HG03565 (cell line): ENCODE data around the gene BMPR1B.
"Not testable (repeated sequence)": the region's sequence is repeated elsewhere in the genome, so short reads cannot be mapped to it uniquely, and the experiment has no call there.

Experiments used
- ATAC-seq: cut with Tn5 transposase; IDR thresholded peaks from one replicate; pipeline ENCODE4 v1.9.1; 2021; ENCODE audit warnings: mild to moderate bottlenecking, moderate library complexity; ENCODE audit not compliant: unreplicated experiment

Gene BMPR1B

DNA sequence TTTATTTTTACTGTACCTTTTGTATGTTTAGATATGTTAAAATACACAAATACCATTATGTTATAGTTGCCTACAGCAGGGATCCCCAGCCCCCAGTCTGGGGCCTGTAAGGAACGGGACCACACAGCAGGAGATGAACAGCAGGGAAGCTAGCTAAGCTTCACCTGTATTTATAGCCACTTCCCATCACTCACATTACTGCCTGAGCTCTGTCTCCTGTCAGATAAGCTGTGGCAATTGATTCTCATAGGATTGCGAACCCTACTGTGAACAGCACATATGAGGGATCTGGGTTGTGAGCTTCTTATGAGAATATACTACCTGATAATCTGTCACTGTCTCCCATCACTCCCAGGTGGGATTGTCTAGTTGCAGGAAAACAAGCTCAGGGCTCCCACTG, 73.9 kb downstream of the BMPR1B start:
- no peak for ATAC-seq

DNA sequence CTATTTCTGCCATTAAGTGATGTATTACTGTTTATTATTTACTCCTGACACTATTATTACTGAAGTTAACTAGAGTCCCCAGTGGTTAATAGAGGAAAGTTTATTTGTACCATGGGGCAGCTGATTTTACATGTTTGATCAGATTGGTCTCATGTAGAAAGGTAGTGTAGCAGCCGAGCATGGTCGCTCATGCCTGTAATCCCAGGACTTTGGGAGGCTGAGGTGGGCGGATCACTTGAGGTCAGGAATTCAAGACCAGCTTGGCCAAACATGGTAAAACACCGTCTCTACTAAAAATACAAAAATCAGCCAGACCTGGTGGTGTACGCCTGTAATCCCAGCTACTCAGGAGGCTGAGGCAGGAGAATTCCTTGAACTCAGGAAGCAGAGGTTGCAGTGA, 74.6 kb downstream of the BMPR1B start:
- ATAC-seq = not testable (repeated sequence)

DNA sequence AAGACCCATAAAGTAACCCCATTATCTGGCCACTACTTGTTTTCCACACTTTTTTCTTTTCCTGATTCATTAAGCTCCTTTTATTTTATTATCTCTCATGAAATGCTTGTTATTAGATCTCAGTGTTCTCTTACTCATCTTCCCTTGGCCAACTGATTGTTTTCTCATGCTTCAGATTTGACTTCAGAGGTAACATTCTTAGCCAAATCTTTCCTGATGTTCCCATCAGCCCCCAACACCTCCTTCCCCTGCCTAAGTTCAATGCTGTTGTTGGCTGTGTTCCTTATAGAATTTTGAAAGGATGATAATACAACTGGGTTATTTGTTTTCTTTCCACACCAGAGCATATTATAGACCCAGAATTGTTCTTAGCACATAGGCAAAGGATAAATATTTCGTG, 75.6 kb downstream of the BMPR1B start:
- ATAC-seq = no peak

DNA sequence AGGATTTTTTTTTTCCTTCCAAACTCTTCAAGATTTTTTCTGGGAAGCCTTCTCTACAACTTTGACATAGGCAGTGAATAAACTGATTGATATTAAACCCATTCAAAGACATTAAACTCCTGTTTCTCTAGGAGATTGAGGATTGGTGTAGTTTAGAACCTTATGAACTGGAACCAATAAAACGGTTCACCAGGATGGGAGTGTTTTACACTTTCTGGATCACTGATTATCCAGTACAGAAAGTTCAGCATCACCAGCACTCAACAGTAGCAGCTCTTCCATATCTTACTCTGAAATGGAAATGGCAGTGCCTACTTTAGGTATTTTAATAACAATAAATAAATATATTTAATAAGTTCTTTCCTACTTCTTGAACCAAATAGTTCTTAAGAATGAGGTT, 76.7 kb downstream of the BMPR1B start:
- ATAC-seq = no peak

DNA sequence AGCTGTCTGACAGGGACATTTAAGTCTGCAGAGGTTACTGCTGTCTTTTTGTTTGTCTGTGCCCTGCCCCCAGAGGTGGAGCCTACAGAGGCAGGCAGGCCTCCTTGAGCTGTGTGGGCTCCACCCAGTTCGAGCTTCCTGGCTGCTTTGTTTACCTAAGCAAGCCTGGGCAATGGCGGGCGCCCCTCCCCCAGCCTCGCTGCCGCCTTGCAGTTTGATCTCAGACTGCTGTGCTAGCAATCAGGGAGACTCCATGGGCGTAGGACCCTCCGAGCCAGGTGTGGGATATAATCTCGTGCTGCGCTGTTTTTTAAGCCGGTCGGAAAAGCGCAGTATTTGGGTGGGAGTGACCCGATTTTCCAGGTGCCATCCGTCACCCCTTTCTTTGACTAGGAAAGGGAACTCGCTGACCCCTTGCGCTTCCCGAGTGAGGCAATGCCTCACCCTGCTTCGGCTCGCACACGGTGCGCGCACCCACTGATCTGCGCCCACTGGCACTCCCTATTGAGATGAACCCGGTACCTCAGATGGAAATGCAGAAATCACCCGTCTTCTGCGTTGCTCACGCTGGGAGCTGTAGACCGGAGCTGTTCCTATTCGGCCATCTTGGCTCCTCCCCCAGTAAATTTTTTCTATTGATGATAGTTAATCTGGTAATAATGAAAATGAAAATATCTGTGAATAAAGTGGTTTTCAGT, 83.6 kb downstream of the BMPR1B start:
- not testable (repeated sequence) for ATAC-seq

DNA sequence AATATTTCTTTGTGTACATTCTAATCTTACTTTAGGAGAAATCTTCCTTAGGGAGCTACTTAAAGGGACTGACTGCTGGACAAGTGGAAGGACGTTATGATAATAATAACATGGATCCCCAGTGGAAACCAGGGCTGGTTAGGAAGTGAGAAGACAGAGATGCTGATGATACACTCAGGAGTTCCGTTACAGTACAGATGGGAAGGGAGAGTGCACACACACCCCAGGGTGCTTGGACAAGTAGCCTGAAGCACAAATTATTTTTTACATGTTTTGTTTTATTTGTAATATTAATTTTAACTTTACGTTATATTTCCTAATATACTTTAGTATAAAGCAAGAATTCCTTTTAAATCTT, 84.1 kb downstream of the BMPR1B start:
- no peak for ATAC-seq

DNA sequence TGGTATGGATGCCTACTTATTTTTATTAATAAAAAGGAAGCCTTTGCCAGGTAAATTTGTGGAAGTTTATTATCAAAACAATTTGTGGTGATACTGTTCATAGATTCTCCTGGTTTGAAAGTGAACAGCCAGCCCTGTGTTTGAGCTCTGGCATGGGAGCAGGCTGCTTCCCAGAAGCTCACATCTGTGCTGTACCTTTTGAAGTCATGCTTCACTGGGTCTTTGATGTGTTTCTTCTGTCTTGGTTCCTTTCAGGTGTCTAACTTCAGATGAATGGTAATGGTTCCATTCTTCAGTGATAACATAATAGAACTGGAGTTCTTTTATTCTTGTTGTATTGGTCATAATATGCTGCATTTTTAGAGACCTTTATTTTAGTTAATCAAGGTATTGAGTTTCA, 85.5 kb downstream of the BMPR1B start:
- no peak for ATAC-seq

DNA sequence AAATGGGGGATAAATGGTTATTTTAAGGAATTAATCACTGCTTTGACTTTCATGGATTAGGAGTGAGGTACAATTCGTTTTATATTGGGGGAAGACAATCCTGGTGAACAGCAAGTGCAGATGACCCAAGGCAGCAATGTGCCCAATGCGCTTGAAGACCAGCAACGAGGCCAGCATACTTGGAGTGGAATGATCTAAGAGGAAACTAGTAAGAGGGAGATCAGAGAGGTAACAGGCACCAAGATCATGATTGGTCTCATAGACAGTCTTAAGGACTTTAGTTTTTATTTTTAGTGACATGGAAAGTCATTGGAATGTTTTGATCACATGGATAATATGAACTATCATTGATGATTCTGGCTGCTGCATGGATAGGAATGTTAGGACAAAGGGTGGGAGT, 90.6 kb downstream of the BMPR1B start:
- no peak for ATAC-seq

DNA sequence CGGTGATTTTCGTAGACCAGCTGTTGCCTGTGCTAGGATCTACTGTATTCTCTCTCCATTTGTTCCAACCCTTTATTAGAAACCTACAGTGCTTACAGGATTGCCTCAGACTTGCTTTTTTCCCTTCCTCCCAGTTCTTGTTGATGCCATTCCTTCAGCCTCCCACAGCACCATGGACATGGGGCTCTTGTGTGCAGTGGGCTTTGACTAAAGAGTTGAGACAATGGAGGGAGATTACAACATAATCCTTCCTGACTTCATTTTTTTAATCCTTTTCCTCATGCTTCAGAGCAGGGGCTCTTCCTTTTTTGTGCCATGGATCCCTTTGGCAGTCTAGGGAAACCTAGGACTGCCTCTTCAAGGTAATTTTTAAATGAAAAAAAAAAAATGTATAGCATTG, 92.1 kb downstream of the BMPR1B start:
- ATAC-seq = no peak

DNA sequence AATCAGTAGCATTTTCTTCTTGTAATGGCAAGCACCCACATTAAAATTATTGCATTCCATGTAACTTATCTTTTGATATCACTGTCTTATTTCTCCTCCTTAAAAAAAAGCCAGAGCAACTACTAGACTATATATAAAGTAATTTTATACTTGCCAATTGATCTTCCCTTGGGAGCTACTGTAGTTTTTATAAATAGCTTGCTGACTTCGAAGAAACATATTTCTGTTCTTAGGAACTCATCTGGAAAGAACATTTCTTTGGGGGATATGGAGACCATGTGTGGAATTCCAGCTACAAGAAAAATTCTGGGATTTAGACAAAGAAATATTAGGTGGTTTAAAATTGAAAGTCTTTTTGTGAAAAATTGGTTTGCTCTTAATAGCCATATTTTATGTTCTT, 94.9 kb downstream of the BMPR1B start:
- no peak for ATAC-seq

DNA sequence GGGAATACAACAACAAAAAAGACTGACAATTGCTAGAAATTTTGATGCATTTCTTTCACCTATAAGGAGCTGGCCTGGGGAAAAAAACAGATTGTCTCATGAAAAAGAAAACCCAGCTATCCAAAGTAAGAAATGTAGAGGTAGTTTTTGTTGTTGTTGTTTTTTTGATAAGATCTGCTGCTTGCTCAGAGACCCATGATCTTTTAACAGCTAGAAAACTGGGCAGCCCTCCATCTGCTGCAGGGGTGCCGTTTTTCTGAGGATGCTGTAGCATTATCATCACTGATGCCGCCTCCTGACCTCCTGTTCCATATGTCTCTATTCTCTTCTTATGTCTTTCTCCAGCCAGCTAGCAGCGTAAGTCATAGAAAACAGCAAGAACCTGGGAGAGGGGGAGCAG, 98.3 kb downstream of the BMPR1B start:
- ATAC-seq = no peak

DNA sequence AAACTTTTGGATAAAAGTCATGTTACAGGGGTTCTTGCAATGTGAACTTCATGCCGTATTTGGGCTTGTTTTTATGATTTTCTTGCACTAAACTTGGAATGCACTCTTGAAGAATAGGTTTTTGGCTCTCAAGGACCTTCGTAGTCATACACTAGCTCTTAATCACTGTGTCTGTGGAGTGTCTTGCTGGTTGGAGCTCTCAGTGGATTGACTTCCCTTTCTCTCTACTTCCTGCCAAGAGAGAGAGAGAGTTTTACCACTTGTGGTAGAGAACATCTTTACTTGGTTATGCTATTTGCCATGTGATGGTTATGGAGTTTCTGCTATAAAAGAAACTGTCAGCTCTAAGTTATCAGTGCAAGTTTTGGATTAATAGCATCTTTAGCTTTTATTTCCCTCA, 112.4 kb downstream of the BMPR1B start:
- no peak for ATAC-seq

DNA sequence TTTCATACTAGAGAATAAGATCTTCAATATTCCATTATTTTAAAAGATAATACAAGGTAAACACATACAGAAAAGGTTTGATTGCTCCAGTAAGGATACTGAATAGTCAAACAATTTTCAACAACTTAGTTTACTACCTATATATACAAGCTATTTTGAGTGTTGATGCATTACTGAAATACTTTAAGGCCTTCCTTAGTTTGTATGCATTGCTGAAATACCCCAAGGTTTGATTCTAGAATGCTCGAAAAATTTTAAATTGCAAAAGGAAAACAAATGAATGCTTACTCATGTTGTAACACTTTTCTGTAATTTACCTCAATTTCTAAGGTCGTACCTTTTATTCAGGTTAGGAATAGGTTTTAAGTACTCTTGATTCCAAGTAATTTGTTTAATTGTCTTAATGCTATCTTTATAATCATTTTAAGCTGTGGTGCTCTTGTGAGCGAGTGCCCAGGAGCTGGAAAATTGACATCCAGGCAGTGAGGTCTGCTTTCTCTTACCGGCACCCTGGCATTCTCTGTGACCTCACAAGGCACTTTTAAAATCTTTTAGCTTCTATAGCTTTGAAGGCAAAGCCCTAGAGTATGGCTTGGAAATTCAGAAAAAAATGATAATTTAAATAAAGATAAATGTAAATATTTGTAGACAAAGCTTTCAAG, 114.0 kb downstream of the BMPR1B start:
- ATAC-seq = no peak

DNA sequence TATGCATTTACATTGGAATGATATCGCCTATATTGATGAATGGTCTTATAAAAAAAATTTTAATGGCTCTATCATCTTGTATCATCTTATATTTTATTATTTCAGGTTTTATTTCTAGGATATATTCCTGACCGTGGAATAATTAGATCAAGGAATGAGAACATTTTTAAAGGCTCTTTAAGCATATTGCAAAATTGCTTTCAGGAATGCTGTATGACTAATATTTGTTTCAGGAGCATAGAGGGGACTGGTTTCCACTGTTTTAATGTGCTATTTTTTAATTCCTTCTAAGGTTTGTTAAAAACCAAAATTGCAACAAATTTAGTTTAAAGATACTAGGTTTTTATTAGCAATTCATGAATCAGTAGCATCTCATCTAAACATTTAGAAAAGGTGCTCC, 120.2 kb downstream of the BMPR1B start:
- no peak for ATAC-seq

DNA sequence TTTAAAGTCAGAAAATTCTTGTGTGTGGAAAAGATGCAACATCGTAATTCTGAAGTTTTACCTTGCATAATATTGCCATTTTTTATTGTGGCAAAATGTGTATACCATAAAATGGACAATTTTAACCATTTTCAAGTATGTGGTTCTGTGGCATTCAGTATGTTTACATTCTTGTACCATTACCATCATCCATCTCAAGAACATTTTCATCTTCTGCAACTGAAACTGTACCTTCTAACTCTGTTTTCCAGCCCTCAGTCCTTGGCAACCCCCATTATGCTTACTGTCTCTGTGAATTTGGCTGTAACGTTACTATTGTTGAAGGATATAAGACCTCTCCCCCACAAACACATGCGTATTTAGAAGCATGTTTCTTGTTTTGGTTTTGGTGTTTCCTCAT, 123.2 kb downstream of the BMPR1B start:
- ATAC-seq = no peak

DNA sequence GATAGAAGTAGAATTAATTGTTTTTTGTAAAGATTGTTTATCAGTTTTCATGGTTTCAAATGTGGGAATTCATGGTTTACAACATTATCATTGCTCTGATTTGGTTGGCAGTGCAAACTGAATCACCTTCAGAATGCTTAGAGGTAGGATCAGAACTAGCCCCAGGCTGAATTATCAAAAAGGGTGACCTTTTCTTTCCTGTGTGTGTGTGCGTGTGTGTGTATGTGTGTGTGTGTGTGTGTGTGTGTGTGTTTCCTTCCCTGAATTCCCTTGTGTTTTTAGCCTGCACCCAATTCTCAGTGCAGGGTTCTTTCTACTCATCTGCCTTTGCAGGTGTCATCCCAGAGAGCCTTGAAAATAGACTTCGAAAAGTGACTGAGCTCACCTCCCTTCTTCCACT, 125.0 kb downstream of the BMPR1B start:
- no peak for ATAC-seq

DNA sequence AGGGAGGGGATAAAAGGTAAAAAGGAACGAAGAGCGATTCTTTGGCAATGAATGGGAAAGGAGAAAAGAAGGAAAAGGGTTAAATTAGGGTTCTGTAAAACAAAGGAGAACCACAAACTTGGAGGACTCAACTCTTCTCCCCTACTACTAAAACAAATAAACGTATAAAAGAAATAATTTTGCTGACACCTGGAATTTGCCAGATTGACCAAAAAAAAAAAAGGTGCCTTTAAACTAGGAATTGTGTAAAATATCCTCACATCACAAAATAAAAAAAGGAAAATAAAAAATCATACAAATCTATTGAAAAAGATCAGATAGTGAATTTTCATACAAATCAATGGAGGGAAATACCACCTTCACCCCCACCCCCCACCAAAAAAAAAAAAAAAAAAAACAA, 129.3 kb downstream of the BMPR1B start:
- ATAC-seq = no peak

DNA sequence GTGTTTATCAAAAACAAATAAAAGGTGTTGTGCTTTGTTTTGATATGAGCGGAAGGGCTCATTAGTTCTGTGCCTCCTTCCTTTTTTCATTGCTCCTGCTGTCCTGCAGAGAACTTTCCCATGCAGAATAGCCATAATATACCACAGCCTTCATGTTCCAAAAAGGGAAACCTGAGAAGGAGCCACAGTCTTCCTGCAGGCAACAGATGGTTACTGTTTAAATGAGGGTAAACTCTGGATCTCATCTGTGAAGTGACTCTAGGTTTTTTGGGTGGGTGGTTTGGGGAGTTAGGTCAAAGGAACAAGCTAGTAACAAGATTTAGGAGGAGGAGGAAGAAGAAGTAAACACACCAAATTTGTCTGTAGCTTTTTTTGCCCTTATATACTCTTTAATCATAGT, 131.8 kb downstream of the BMPR1B start:
- no peak for ATAC-seq

DNA sequence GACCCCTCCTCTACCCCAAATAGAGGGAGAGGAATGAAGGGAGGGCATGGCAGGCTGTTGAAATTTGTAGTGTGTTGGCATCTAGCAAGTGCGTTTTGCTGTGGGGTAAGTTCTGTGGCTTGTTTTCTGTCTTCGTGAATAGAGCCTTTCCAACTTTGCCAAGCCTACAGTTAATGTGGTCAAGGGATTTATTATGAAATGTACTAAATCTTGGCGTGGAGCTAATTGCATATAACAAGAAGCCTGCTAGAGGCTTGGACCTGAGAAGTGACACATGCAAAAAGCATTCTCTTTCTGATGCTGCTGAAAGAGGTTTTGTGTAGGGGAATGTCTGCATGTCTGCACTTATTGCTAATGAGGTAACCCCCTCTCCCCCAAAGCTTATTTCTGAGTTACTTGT, 132.2 kb downstream of the BMPR1B start:
- no peak for ATAC-seq

DNA sequence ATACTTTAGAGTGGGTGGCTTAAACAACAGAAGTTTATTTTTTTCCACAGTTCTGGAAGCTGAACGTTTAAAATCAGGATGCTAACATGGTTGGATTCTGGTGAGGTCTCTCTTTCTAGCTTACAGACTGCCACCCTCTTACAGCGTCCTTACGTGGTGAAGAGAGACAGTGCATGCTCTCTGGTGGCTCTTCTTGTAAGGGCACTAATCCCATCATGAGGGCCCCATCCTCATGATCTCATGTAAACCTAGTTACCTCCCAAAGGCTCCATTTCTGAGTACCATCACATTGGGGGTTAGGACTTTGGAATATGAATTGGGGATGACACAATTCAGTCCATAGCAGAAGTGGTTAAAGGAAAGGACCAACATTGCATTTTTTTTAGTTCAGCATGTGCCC, 132.8 kb downstream of the BMPR1B start:
- ATAC-seq = no peak

DNA sequence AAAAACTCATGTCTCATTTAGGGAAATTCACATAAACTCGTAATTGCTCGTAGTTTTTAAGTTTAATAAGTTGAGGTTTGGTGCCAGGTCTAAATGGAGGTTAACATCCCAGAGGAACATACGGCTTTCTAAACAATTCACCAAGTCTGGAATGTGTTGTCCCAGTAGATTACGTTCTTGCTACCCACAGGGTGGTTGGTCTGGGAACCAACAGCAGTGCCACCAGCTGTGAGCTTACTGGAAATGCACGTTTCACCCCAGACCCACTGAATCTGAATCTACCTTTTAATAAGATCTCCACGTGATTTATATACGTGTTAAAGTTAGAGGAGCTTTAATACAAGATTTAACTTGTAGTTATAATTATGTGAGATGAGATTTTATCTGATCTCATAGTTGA, 134.3 kb downstream of the BMPR1B start:
- no peak for ATAC-seq

DNA sequence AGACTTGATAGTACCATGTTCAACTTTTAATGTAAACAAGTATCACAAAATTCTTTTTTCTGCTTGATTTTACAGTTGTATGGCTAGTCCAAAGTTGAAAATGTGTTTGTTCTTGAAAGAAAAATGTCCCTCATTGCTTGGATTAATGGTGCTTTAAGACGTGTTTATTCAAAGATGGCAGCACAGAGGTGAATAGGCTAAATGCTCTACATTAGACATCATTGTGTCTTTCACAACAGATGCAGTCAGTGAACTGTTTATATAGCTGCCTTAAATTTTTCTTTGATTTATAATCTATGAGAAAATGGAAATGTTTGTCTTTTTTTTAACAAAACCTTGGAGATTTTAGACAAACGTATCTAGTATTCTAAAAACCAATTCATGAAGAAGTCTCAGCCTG, 137.3 kb downstream of the BMPR1B start:
- no peak for ATAC-seq

DNA sequence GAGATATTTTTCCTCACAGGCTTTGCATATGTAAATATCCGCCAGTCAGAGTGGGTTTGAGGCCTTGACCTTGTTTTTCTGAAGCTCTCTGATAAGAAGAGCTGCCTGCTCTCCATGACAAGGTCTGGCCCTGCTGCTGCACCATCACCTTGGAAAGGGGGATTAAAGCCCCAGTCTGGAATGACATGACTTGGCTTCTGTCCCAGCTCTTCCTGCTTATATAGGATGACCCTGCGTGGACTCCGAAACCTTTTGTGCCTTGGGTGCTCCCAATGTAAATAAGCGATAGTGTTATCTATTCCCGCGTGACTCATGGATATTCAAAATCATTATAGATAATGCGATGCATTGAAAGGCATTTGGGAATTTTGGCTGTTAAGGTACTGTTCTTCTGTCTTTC, 139.3 kb downstream of the BMPR1B start:
- no peak for ATAC-seq
